DOHH2 (cell line): Measurements from ENCODE around the gene DIPK2A.

Experiments used
- EZH2phosphoT487 ChIP-seq: fragments of 200-600 bp; sonication (generic); IDR thresholded peaks from 2 replicates; pipeline ENCODE4 v1.6.1; 2017; ENCODE audit warnings: borderline replicate concordance, mild to moderate bottlenecking, antibody characterized with exemption, low read length, moderate library complexity, mixed read lengths
- TF ChIP-seq, protein P1 (sequence below): fragments of 200-600 bp; sonication (generic); IDR thresholded peaks from one replicate; pipeline ENCODE4 v1.5.1; 2014; ENCODE audit warnings: antibody characterized with exemption, mild to moderate bottlenecking, low read depth, low read length; ENCODE audit not compliant: poor library complexity, severe bottlenecking

- TF ChIP-seq, protein P1, sequence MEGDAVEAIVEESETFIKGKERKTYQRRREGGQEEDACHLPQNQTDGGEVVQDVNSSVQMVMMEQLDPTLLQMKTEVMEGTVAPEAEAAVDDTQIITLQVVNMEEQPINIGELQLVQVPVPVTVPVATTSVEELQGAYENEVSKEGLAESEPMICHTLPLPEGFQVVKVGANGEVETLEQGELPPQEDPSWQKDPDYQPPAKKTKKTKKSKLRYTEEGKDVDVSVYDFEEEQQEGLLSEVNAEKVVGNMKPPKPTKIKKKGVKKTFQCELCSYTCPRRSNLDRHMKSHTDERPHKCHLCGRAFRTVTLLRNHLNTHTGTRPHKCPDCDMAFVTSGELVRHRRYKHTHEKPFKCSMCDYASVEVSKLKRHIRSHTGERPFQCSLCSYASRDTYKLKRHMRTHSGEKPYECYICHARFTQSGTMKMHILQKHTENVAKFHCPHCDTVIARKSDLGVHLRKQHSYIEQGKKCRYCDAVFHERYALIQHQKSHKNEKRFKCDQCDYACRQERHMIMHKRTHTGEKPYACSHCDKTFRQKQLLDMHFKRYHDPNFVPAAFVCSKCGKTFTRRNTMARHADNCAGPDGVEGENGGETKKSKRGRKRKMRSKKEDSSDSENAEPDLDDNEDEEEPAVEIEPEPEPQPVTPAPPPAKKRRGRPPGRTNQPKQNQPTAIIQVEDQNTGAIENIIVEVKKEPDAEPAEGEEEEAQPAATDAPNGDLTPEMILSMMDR: no peak
- no peak for TF ChIP-seq EZH2phosphoT487
These were observed 1.8 kb downstream of the DIPK2A start for GRCh38 chr3:143973259-143974021.
